K562 (cell line): Measurements from ENCODE around the gene MAL. TPM values are rescaled to one million over a fixed set of nuclear protein-coding genes. Genes with fewer than 3 reads are reported as not detected.

Experiments
- ATAC-seq: fragments of 200-7000 bp; cut with Tn5 transposase; 3 replicates; pipeline ENCODE4 v1.9.1; 2020; ENCODE audit warnings: moderate library complexity
- BruUV-seq: library from RNA; stranded (reverse); fragments of 400-500 nt; replicated peaks from 2 replicates; lab custom pipeline; 2021; lab: Mats Ljungman, UMichigan
- CTCF ChIA-PET: fragments of 300-600 bp; formaldehyde crosslinking; extraction: SDS; loops from one replicate; lab custom pipeline; 2021; ENCODE audit warnings: low intra/inter-chr PET ratio; lab: Yijun Ruan, JAX
- POLR2A ChIA-PET: fragments of 300-600, 350-650 bp; sonication (Branson Sonifier 250); formaldehyde crosslinking; extraction: SDS; loops from one replicate; lab custom pipeline; 2021; ENCODE audit warnings: antibody characterized with exemption, inconsistent platforms; lab: Yijun Ruan, JAX
- DNase-seq, 4 experiments: peaks; one replicate each; pipeline versions ENCODE4 v3.0.0 to v3.0.0-alpha.2; 2011 to 2018; ENCODE audit warnings: low spot score in 3 of 4, mixed read lengths in 3 of 4; ENCODE audit errors: extremely low read depth in 1 of 4
- FAIRE-seq: peaks from 2 replicates; lab custom pipeline; 2011; peaks lifted over from hg19 to GRCh38; lab: Jason Lieb, UNC
- H2AFZ ChIP-seq: 2 replicates; pipeline ENCODE4 v1.6.0; 2011; ENCODE audit warnings: low read depth, low read length, control low read depth, inconsistent platforms
- H3K27ac ChIP-seq: fragments of 200-600 bp; 3 replicates; pipeline ENCODE4 v1.8.0; 2011; ENCODE audit warnings: low read depth, mild to moderate bottlenecking, control low read depth, inconsistent platforms, low read length, moderate library complexity, mixed read lengths; ENCODE audit errors: extremely low read depth
- H3K27me3 ChIP-seq, 2 experiments: fragments of 300-600 bp in 1 of 2; 2 replicates in 1 of 2; 3 replicates in 1 of 2; pipeline versions ENCODE4 v1.6.0 to v1.8.0; 2011; ENCODE audit warnings: inconsistent platforms in 2 of 2, low read length in 2 of 2, mild to moderate bottlenecking in 1 of 2, mixed read lengths in 1 of 2, moderate library complexity in 1 of 2; ENCODE audit not compliant: control insufficient read depth in 2 of 2, insufficient read depth in 2 of 2
- H3K36me3 ChIP-seq: fragments of 300-600 bp; 3 replicates; pipeline ENCODE4 v1.8.0; 2011; ENCODE audit warnings: mild to moderate bottlenecking, low read length, inconsistent platforms; ENCODE audit not compliant: control insufficient read depth, insufficient read depth
- H3K4me1 ChIP-seq, 2 experiments: fragments of 200-600 bp in 1 of 2; replicated peaks in 1 of 2; 2 replicates in 1 of 2; 3 replicates in 1 of 2; pipeline versions ENCODE4 v1.5.1 to v1.8.0; 2011; ENCODE audit warnings: inconsistent platforms in 2 of 2, low read length in 2 of 2, mild to moderate bottlenecking in 1 of 2, mixed read lengths in 1 of 2, moderate library complexity in 1 of 2; ENCODE audit not compliant: control insufficient read depth in 2 of 2, insufficient read depth in 2 of 2
- H3K4me2 ChIP-seq: 2 replicates; pipeline ENCODE4 v1.6.1; 2011; ENCODE audit warnings: low read length, control low read depth, inconsistent platforms, mixed read lengths; ENCODE audit not compliant: insufficient read depth
- H3K4me3 ChIP-seq: fragments of 200-600 bp; sonication (generic), shearing (Covaris generic); 2 replicates; pipeline ENCODE4 v1.5.1; 2016; ENCODE audit warnings: control low read depth, inconsistent platforms
- H3K79me2 ChIP-seq: fragments of 200-600 bp; 3 replicates; pipeline ENCODE4 v1.8.0; 2011; ENCODE audit warnings: low read length, inconsistent platforms; ENCODE audit not compliant: control insufficient read depth, insufficient read depth
- H3K9ac ChIP-seq, 2 experiments: 2 replicates each; pipeline versions ENCODE4 v1.6.0 to v1.6.1; 2011; ENCODE audit warnings: low read depth in 2 of 2, low read length in 2 of 2, control low read depth in 1 of 2, inconsistent platforms in 1 of 2, mild to moderate bottlenecking in 1 of 2, mixed read lengths in 1 of 2; ENCODE audit not compliant: insufficient read depth in 1 of 2
- H3K9me1 ChIP-seq: one replicate; pipeline ENCODE4 v1.6.0; 2011; ENCODE audit warnings: inconsistent platforms, mild to moderate bottlenecking, low read length, moderate library complexity; ENCODE audit not compliant: control insufficient read depth, insufficient read depth
- H3K9me3 ChIP-seq: replicated peaks from 2 replicates; pipeline ENCODE4 v1.5.1; 2011; ENCODE audit warnings: low read depth, low read length, inconsistent platforms; ENCODE audit not compliant: control insufficient read depth, insufficient read depth
- H4K20me1 ChIP-seq: replicated peaks from 2 replicates; pipeline ENCODE4 v1.6.1; 2011; ENCODE audit warnings: low read length, inconsistent platforms, mixed read lengths; ENCODE audit not compliant: control insufficient read depth, insufficient read depth
- CBX8 ChIP-seq: fragments of 200-600 bp; sonication (generic); IDR thresholded peaks from 2 replicates; pipeline ENCODE4 v1.6.1; 2012; ENCODE audit warnings: borderline replicate concordance, mixed run types, low read depth, mild to moderate bottlenecking, moderate library complexity, mixed read lengths, low read length, control low read depth, inconsistent platforms; ENCODE audit not compliant: poor library complexity, severe bottlenecking; ENCODE audit errors: extremely low read depth
- CTCF ChIP-seq, 3 experiments: IDR thresholded peaks in 2 of 3; conservative IDR thresholded peaks in 1 of 3; 2 replicates each; pipeline ENCODE4 v1.5.1; 2011 to 2012; ENCODE audit warnings: low read length in 3 of 3, mild to moderate bottlenecking in 3 of 3, control low read depth in 2 of 3, improper control_type of control experiment in 1 of 3, inconsistent platforms in 1 of 3, low read depth in 1 of 3, mixed read lengths in 1 of 3, moderate library complexity in 1 of 3; ENCODE audit not compliant: insufficient read depth in 2 of 3
- ERF ChIP-seq: fragments of 450-650 bp; formaldehyde crosslinking; IDR thresholded peaks from 2 replicates; pipeline ENCODE4 v1.4.0; 2020; ENCODE audit warnings: mild to moderate bottlenecking, mixed read lengths
- GTF2F1 ChIP-seq: IDR thresholded peaks from 2 replicates; pipeline ENCODE4 v1.6.1; 2011; ENCODE audit warnings: low read depth, low read length, improper control_type of control experiment
- MIER1 ChIP-seq: fragments of 450-650 bp; IDR thresholded peaks from 2 replicates; pipeline ENCODE4 v1.6.1; 2016; ENCODE audit warnings: antibody characterized with exemption, mild to moderate bottlenecking, low read depth
- NR1H2 ChIP-seq: sonication (generic); formaldehyde crosslinking; IDR thresholded peaks from 2 replicates; pipeline ENCODE4 v1.4.0; 2020; ENCODE audit warnings: mild to moderate bottlenecking, missing genetic modification reagents
- NR2C2 ChIP-seq, 2 experiments: fragments of 200-800 bp in 1 of 2; sonication (Bioruptor generic) in 1 of 2; sonication (generic) in 1 of 2; formaldehyde crosslinking in 1 of 2; IDR thresholded peaks; 2 replicates each; pipeline versions ENCODE4 v1.6.1 to v1.8.0; 2016 to 2022; ENCODE audit warnings: mild to moderate bottlenecking in 1 of 2, missing compliant biosample characterization in 1 of 2, missing genetic modification characterization in 1 of 2, missing genetic modification reagents in 1 of 2
- PHTF2 ChIP-seq: fragments of 250-450 bp; sonication (Bioruptor Pico); IDR thresholded peaks from 2 replicates; pipeline ENCODE4 v1.5.0; 2021; ENCODE audit warnings: mild to moderate bottlenecking
- POLR2B ChIP-seq: fragments of 450-650 bp; IDR thresholded peaks from 2 replicates; pipeline ENCODE4 v1.6.1; 2018; ENCODE audit warnings: low read depth; ENCODE audit not compliant: partially characterized antibody
- RBM39 ChIP-seq: fragments of 200-400 bp; formaldehyde crosslinking; optimal IDR thresholded peaks from 2 replicates; pipeline ENCODE3; 2018; ENCODE audit warnings: low read depth, low read length
- RFX5 ChIP-seq: IDR thresholded peaks from 2 replicates; pipeline ENCODE4 v1.6.1; 2011; ENCODE audit warnings: low read depth, mild to moderate bottlenecking, improper control_type of control experiment, low read length
- TAF15 ChIP-seq: fragments of 200-400 bp; formaldehyde crosslinking; IDR thresholded peaks from 2 replicates; pipeline ENCODE4 v1.6.1; 2017; ENCODE audit warnings: mild to moderate bottlenecking, low read depth, low read length, moderate library complexity
- U2AF2 ChIP-seq: fragments of 200-400 bp; formaldehyde crosslinking; optimal IDR thresholded peaks from 2 replicates; pipeline ENCODE3; 2017; ENCODE audit warnings: low read depth, mild to moderate bottlenecking, low read length
- ZFP30 ChIP-seq: fragments of 250-450 bp; sonication (Bioruptor Pico); IDR thresholded peaks from 2 replicates; pipeline ENCODE4 v1.8.0; 2022; ENCODE audit warnings: moderate library complexity, mild to moderate bottlenecking, inconsistent platforms, borderline replicate concordance
- ZNF146 ChIP-seq: IDR thresholded peaks from one replicate; pipeline ENCODE4 v1.6.1; 2018; ENCODE audit warnings: missing compliant biosample characterization; ENCODE audit not compliant: unreplicated experiment
- ZNF589 ChIP-seq: fragments of 200-800 bp; sonication (Bioruptor generic); IDR thresholded peaks from 2 replicates; pipeline ENCODE4 v1.6.1; 2016; ENCODE audit warnings: low read depth, missing genetic modification characterization, missing compliant biosample characterization
- ZNF707 ChIP-seq: fragments of 250-450 bp; sonication (Bioruptor Pico); conservative IDR thresholded peaks from 2 replicates; pipeline ENCODE4 v1.8.0; 2022; ENCODE audit warnings: inconsistent platforms, mild to moderate bottlenecking, moderate library complexity
- ZNF778 ChIP-seq: fragments of 450-650 bp; formaldehyde crosslinking; IDR thresholded peaks from 2 replicates; pipeline ENCODE4 v1.4.0; 2020; ENCODE audit warnings: mild to moderate bottlenecking, moderate library complexity
- WGBS: fragments of 100-300 bp; shearing (Covaris generic); methylation state at CpG from one replicate; pipeline ENCODE4 v1.1.6; 2016; ENCODE audit warnings: low coverage, mixed read lengths; ENCODE audit not compliant: insufficient coverage; ENCODE audit errors: missing lambda C conversion rate; 5-methylcytosine and 5-hydroxymethylcytosine counted together
- in situ Hi-C: fragments of 300-500 bp; cut with MboI; formaldehyde crosslinking; loops from 4 replicates; pipeline ENCODE4 v1.15.0; 2018; ENCODE audit warnings: inconsistent platforms, mixed read lengths
- intact Hi-C: fragments of 100-400 bp; cut with micrococcal nuclease; formaldehyde crosslinking; loops from 2 replicates; pipeline ENCODE4 v1.14.2; 2022
- polyA plus RNA-seq, 8 experiments: library from polyadenylated mRNA; depleted of rRNA in 4 of 8; stranded (reverse) in 5 of 8; unstranded in 3 of 8; fragments of >200 nt; fragmentation: Nextera tagmentation in 2 of 8; fragmentation: Illumina TruSeq in 1 of 8; extraction: Ambion mirVana in 2 of 8; extraction: Trizol in 1 of 8; gene quantifications; 2 replicates each; pipeline versions ENCODE4 v1.2.1 to v1.2.3, GENCODE V29; 2011 to 2014; ENCODE audit warnings: inconsistent platforms in 1 of 8, missing spikeins in 1 of 8
- total RNA-seq, 7 experiments: library from RNA; depleted of rRNA in 6 of 7; stranded (reverse); fragments of >200 nt in 6 of 7; fragmentation: Illumina TruSeq in 2 of 7; extraction: Trizol in 2 of 7; gene quantifications; 2 replicates each; pipeline versions ENCODE4 v1.2.1 to v1.2.3, GENCODE V29; 2011 to 2021; ENCODE audit warnings: low replicate concordance in 1 of 7

Gene MAL
- total and polyA plus RNA-seq, 9 of the 15 experiments (the other 6 are each of a cell fraction or from before 2014, with no cell fraction given), result not detected

- H3K9me1 ChIP-seq, result no peaks in the 10 kb centered on the region
- H4K20me1 ChIP-seq, result no peaks in the 10 kb centered on the region; the same call in 1 of the 2 replicates
- POLR2A ChIA-PET, result interaction anchor here (0.6 kb wide), 1 partner anchor 13 kb away, joined by 3 read pairs; no protein-coding TSS in a partner anchor
- no peaks in the 10 kb centered on the region for H3K4me1 ChIP-seq
- H3K4me3 ChIP-seq, result no peak overlapping the region
- FAIRE-seq (no peak), DNase-seq (no peak)
- H3K4me2 ChIP-seq, result no peak overlapping the region
- no peaks in the 10 kb centered on the region for H3K79me2 ChIP-seq
- H3K27ac ChIP-seq, result no peak overlapping the region
- in situ Hi-C loops, result no loop called here
- no peaks in the 10 kb centered on the region for H3K36me3 ChIP-seq
- H2AFZ ChIP-seq, result no peak overlapping the region
- WGBS, result 0% methylated on average over 9 of the region's 12 CpGs
- TF ChIP-seq TAF15 (no peak), ZNF778 (no peak), RFX5 (no peak), MIER1 (no peak), NR2C2 (CRISPR knock-in tag; IDR thresholded peaks at IDR 0.05) (no peak), NR2C2 (tag; IDR thresholded peaks at IDR 0.05) (no peak), CTCF (IDR thresholded peaks at IDR 0.05 in 2 of 3, conservative IDR thresholded peaks at IDR 0.05 in 1 of 3; ENCODE audit: insufficient read depth in 2 of 3, low read depth in 1 of 3, low read length in 3 of 3) (no peak), ZNF707 (CRISPR knock-in tag) (no peak), ZNF146 (CRISPR knock-in tag) (no peak), POLR2B (no peak), ERF (no peak), PHTF2 (CRISPR knock-in tag) (no peak), ZFP30 (no peak), NR1H2 (no peak), RBM39 (no peak), CBX8 (no peak), GTF2F1 (no peak), ZNF589 (CRISPR knock-in tag) (no peak), U2AF2 (no peak)
- TF ChIP-seq, all 486 proteins: peak for 0
- intact Hi-C loops, result no loop called here
- ATAC-seq, result no peak
- Histone ChIP-seq H3K9me3 (no peaks in the 10 kb centered on the region), H3K27me3 (peaks cover 10 to 46% of the 10 kb centered on the region in 2 experiments; a peak in 4 of 5 replicates), H3K9ac (no peak overlapping the region)
- no TSS peak for BruUV-seq
- CTCF ChIA-PET, result no interaction called here
Measured at GRCh38 chr2:95007031-95007609, 18.4 kb upstream of the MAL start.
